GM19025 (cell line): ENCODE results near the gene SIRPA.

Source experiments
- ATAC-seq: cut with Tn5 transposase; IDR thresholded peaks from one replicate; pipeline ENCODE4 v1.9.1; 2021; ENCODE audit warnings: mild to moderate bottlenecking, low read depth, moderate library complexity; ENCODE audit not compliant: unreplicated experiment

Gene SIRPA

DNA sequence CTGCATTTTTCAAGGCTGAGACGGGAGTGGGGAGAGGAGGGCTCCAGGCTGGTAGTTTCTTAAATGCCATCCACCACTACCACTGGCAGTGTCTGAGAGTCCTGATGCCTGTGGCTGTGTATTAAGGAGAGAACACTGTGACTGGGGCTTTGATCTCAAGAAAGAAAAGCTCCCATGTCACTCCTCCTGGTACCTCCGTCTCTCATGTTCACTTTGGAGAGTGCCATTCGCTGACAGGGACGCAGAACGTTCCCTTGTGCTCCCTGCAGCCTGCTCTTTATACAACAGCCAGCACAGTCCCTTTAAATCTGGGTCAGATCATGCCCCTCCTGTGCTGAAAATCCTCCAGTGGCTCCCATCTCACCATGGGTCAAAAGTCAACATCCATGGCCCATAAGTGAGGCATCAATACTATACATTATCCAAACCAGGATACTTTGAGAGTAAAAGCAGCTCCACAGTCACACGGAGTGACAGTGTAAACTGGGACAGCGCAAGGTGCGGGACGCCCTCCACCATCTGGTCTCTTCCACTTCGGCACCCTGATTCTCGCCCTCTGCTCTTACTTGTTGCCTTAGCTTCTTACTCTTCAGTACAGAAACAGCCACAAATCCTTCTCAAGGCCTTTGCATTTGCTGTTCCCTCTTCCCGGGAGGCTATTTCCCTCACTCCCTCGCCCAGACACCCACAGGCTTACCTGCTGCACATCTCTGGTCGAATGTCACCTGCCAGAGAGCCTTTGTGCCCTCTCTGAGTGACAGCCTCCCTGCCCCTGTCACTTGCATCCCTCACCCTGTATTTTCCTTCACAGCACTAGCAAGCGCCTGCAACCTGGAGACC is 78.6 kb downstream of the SIRPA start:
- no peak for ATAC-seq

DNA sequence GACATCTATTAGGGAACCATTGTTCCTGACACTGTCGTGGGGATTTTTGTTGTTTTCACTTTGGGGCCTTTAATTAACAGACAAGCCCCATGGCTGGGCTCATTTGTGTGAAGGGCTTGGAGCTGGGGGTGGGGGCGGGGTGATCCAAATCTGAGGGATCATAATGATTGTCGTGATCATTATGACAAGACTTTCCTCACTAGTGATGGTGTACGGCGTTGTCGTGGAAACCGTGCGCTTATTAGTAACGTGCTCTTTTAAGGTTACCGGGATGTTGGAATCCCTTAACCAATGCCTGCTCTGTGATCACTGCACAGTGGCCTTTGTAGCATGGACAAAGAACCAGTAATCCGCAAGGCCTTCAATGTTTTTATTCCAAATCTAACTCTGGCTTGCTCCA is 80.1 kb downstream of the SIRPA start:
- no peak for ATAC-seq

DNA sequence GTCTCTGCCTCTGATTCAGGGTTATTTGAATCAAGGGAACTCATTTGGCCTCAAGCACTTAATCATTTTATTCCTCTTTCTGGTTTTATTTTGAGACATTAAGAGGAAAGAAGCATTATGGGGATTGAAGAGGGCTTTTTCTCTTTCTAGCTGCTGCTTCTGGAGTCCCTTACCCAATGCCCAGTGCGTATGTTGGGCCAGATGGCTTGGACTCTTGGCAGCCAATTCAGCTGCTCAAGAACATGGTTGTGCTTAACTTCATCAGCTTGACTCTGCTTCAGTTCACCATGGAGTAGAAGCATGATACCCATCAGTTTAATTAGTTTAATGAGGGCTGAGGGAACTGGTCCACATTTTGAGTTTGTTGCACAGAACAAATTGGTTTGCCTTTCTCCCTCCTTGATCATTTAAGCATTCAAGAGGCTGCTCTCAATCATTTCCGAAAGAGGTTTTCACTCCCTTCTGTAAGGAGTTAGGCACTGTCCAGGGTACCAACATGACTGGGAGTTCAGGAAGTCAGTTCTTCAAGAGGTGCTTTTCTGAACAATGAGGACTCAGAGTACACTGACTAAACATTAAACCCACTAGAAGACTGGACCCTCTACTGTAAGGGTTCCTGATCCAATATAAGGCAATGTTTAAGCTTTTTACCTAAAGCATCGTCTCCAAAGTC is 84.0 kb downstream of the SIRPA start:
- ATAC-seq, result no peak

DNA sequence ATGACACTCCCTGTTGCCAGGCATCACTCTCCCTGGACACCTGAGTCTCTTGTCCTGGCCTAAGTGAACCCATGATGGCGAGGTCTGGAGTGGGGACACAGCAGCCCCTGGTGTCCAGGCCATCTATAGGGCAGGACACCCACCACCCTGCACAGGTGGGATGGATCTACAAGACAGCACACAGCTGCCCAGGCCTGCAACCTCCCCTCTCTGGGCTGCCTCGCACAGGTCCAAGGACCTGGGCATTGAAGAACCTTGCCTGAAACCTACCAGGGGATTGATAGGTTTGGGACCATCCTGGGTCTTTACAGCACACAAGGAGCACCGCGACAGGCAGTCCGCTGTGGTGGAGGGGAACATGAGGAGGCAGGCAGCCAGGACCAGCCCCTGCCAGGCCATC is 87.5 kb downstream of the SIRPA start:
- no peak for ATAC-seq

DNA sequence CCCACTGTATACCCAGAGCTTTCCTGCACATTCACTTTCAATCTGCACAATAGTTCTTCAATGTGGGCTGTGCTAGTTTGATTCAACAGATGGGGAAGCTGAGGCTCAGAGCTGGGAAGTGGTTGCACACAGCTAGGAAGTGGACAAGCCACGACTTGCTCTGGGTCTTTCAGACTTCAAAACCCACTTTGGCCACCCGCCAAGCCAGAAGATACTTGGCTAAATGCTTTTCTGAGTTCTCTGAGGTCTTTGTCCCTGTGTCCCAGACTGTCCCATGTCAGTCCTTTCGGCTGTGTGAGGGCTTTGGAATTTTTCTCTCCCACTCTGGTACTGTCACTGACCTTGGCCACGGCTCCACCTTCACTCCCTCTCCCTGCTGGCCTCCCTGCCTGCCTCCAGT is 88.1 kb downstream of the SIRPA start:
- ATAC-seq, result no peak

DNA sequence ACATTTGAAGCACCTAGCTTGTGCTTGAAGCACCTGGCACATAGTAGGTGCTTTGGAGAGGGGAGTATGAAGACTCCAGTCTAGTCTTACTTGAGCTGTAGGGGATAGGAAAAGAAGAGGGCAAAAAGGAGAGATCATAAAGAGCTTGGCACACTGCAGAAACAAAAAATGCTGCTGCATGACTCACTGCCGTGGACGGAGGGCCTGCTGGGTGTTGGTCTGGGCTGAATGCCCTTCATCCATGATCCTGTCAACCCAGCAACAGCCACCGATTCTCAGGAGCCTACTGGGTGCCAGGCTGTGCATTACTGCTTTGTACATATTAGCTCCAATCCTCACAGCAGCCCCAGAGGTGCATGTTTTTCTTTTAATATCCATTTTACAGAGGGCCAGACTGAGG is 92.6 kb downstream of the SIRPA start:
- no peak for ATAC-seq
